TTC549 (cell line): ENCODE data around the gene EIF2D.

Experiments
- FAIRE-seq: peaks from 2 replicates; lab custom pipeline; 2012; peaks lifted over from hg19 to GRCh38; lab: Jason Lieb, UNC

The EIF2D gene

DNA sequence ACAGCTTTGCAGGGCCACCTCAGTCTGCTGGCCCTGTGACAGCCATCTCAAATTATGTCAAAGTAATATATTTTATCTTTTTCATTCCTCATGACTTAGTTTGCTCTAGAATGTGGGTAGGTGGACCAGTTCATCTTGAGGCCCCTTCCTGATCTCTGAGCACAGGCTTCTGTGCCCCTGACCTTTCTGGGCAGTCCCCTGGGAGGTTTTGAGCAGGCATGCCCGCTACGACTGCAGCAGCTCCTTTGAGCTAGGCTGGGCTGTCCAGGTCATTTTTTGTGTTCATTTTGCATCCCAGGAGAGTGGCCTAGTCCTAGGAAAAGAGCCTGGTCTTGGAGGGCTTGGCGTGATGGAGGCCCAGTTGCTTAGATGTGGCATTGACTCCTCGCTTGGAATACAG is 42.7 kb downstream of the EIF2D start:
- FAIRE-seq: no peak

GRCh38 chr1:206568779-206569352 is 43.4 kb downstream of the EIF2D start:
- no peak for FAIRE-seq

- FAIRE-seq: no peak
These were observed 44.0 kb downstream of the EIF2D start for GRCh38 chr1:206568256-206568655.

DNA sequence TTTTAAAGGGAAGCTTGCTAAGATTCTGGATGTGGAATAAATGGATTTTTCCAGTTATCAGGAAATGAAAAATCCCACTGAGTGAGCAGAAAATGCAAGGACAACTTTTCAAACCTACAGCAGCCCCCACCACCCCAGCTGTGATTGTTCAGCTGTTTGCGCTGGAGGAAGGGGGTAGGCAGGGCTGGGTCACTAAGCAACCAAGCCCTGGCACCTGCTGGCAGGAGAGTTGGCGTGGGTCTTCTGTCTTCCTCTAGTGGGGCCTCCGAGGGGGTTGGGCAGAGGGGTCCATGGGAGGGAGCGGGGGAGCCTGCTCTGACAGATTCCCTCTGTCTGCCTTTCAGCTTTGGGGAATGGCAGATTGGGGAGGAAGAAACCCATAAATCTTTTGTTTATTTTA is 45.3 kb downstream of the EIF2D start:
- FAIRE-seq: no peak

- FAIRE-seq: no peak
These were observed 46.3 kb downstream of the EIF2D start for GRCh38 chr1:206565995-206566394.

- no peak for FAIRE-seq
These were observed 48.7 kb downstream of the EIF2D start for GRCh38 chr1:206563367-206564207.

- no peak for FAIRE-seq
These were observed 52.1 kb downstream of the EIF2D start for GRCh38 chr1:206560007-206560716.

- no peak for FAIRE-seq
These were observed 52.6 kb downstream of the EIF2D start for GRCh38 chr1:206559672-206559995.

- no peak for FAIRE-seq
These were observed 53.2 kb downstream of the EIF2D start for GRCh38 chr1:206558794-206559671.

GRCh38 chr1:206557636-206558473 is 54.4 kb downstream of the EIF2D start:
- no peak for FAIRE-seq

DNA sequence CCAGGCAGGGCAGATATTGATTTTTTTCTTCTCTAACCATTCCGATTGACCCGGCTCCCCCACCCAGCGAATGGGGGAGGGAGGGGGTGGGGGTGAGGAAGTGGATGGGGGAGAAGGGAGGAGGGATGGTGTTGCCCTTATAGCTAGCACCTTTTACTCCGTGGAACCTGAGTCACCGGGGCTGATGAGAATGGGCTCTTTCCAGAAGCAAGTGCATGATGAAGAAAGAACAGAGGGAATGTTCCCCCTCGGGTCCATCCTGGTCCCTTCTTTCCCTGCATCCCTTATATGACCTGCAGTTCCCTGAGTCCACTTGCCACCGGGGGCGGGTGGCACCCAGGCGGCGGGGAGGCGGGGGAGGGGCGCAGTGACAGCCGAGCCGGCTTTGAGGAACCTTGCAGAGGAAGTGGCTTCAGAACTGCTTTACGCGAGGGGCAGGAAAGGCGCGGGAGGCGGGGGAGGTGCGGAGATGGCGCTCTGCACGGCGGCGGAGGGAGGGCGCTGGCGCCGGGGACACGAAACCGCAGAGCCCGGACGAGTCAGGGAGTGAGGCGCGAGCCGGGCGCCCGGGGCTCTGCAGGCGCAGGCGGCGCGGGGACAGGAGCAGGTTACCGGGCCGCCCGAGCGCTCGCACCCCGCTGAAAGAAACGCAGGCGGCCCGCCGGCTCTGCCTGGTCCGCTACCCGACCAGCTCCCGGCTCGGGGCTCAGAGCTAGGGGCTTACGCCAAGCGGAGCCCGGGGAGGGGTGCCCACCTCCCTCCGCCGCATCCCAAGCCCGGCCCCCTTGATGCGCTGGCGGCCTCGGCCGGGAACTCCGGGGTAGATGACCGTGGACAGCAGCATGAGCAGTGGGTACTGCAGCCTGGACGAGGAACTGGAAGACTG is 55.3 kb downstream of the EIF2D start:
- FAIRE-seq: no peak

DNA sequence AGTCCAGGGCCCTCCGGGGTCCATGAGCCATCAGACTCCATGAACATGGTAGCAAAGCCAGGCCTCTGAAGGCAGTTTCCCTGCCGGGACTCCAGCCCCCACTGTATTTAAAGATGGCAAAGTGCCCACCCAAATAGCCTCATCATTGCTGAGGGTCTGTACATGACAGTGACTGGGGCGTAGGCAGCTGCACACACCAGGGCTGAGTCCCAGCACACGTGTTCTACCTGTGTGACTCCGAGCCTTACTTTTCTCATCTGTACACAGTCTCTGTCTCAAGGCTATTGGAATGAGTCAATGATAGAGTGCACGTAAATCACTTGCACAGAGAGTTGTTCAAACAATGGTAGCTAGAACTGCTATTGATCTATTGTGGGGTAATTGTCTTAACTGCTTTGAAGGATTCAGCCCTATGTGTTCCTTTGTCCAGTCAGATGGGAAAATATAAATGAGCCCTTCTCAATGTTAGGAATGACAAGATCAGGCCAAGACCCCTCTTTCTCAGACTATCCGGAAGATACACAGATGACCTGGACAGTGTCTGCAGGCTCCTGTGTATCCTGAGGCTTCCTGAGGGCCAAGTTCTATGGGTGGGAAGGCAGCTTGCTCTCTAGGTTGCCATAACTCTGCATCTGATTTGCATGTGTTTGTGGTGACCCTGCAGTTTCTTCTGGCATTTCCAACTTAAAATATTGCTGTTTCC is 56.1 kb downstream of the EIF2D start:
- FAIRE-seq: no peak

DNA sequence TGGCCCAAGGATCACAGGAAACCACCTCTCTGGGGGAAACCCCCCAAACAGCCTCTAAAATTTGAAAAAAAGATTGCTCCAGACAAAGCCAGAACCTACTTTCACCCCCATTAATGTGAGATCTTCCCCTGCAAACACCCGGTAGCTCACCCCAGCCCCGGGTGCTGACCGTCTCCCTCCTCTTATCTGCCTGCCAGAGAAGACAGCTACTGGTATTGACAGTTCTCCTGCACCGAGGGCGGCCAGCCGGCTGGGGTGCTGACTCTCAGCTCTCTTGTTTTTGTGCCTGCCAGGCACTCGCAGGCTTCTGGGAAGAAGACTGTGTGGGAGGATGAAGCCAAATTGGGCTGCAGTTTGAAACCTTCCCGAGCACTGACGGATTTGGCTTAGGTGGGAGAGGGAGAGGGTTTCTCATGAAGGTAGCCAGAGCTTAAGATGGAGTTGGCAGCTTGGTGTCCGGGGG is 56.8 kb downstream of the EIF2D start:
- FAIRE-seq: no peak

DNA sequence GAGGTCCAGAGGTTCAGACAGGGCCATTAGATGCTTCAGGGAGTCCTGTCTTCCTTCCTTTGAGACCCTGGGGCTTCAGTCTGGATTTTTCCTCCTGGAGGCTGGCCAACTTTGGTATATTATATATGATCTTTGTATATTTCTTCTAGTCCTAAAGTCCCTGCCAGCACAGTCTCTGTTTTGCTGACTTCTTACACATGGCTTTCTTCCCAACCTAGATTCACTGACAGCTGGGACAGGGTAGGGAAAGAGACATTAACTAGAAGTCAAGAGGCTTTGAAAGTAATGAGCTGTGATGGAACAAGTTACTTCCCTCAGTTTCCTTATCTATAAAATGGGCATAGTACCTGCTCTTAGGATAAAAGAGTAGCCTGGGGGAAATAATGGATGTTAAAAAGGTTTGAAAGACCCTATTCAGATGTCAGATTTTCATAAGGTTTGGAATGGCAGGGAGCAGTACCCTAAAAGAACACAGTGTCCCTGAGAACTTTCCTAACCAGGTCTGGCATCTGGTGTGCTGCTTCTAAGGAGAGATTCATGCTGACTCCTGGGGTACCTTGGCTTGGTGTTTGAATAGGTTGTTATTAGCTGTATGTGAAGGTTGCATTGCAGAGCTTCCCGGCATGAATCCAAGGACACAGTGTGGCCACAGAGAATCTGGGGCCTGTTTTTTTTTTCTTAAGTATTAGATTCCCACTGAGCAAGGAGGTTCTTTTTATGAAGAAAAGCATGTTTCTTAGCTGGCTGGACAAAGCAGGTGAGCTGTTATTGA is 57.4 kb downstream of the EIF2D start:
- FAIRE-seq: no peak

GRCh38 chr1:206554211-206554610 is 58.1 kb downstream of the EIF2D start:
- no peak for FAIRE-seq

GRCh38 chr1:206551986-206552326 is 60.3 kb downstream of the EIF2D start:
- FAIRE-seq: no peak

DNA sequence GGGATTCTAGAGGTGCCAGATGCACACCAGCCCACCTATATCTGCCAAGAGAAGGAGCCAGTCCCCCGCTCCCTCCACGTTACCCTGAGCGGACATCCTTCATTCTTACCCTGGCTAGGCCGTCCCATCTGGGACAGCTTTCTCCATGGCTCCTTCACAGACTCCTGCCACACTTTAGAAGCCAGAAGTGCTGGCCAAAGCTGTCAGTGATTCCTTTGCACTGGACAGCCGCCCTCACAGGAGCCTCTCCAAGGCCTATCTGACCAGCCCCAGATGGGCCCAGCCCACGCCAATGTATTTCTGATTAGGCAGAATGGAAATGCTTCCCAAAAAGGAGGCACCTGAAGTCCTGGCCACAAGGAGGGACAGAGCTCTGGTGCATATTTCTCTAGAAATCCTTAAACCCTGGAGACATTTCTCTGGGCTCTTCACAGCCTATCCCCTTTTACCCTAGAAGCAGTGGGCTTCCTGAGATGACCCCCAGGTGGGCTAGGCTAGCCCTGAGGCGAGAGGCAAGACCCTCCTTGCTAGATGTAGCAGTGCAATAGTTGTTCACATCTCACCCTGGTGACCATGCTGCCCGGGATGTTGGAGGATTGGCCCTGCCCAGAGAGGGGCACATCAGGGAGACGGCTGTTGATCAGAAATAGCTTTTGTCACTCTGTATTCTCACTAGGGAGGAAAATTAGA is 60.8 kb downstream of the EIF2D start:
- no peak for FAIRE-seq

GRCh38 chr1:206550446-206550845 is 61.8 kb downstream of the EIF2D start:
- FAIRE-seq: no peak

DNA sequence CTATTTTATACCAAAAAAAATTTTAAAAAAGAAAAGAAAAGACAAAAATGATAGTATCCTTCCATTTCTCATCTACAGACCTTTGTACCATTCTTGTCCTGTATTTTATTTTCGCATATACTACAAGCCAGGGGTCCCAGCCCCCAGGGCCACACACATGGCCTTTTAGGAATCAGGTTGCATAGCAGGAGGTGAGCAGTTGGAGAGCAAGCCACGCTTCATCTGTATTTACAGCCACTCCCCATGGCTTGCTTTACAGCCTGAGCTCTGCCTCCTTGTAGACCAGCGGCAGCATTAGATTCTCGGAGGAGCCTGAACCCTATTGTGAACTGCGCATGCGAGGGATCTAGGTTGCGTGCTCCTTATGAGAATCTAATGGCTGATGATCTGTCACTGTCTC is 65.2 kb downstream of the EIF2D start:
- no peak for FAIRE-seq
